ENCODE data around the gene MLXIP.

MLXIP gene

DNA sequence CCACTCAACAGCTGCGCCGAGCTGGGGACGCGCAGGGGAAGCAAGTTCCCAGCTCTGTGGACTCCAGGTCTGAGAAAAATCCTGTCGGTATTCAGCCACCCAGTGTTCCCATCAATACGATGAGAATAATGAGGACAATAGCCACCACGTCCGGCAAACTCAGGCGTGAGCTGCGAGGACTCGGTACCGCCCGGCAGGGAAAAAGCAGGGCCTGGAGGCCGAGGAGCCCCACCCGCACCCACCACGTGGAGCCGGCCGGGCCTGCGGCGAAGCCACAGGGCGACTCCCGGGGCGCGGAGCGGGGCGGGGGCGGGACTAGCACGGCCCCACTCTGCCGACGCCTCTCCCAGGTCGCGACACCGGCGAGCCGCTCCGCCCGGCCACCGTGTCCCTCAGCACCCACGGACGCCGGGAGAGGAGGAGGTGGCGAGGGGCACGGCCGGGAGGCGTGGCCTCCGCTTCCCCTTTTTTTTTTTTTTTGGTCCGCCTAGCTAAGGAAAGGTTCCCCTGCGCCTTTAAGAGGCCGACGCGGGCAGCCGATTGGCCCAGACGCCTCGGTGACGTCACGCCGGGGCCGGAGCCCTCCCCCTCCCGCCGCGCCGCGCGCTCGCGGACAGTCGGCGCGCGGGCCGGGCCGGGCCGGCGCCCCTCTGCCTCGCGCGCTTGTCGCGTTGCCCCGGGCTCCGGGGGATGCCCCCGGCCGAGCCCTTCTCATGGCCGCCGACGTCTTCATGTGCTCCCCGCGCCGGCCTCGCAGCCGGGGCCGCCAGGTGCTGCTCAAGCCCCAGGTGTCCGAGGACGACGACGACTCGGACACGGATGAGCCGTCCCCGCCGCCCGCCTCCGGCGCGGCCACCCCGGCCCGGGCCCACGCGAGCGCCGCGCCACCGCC is at the start of gene MLXIP:
Gene MLXIP (plus strand): TSS at position 616 of the 892 bp plus-strand sequence. CDS start 98 bp downstream, at position 714.
- Histone ChIP-seq H3K9ac (ENCODE audit: low read length) (peak within 1 kb of the TSS; percentile 59), H3F3A (ENCODE audit: insufficient read depth, low read length) (peaks cover 32% of the 10 kb centered on the region), H3K4me3 (ENCODE audit: low read length) (peak within 1 kb of the TSS; percentile 74), H2AFZ (ENCODE audit: low read length) (peak within 1 kb of the TSS; percentile 58), H4K20me1 (ENCODE audit: insufficient read depth, low read length) (no peaks in the 10 kb centered on the region), H3K4me2 (ENCODE audit: low read depth, low read length) (peak within 1 kb of the TSS; percentile 87), H3K9me2 (replicated peaks; ENCODE audit: insufficient read depth, low read length) (no peaks in the 10 kb centered on the region), H3K27ac (ENCODE audit: low read length) (peak within 1 kb of the TSS; percentile 75; the same call in 1 of the 2 replicates), H3K79me2 (ENCODE audit: low read length) (peaks cover 40% of the 10 kb centered on the region), H3K4me1 (ENCODE audit: low read length) (peaks cover 8% of the 10 kb centered on the region), H3K9me3 (replicated peaks; ENCODE audit: insufficient read depth, low read length) (no peaks in the 10 kb centered on the region), H3K27me3 (replicated peaks; ENCODE audit: insufficient read depth, low read length) (no peaks in the 10 kb centered on the region), H3K36me3 (replicated peaks; ENCODE audit: insufficient read depth, low read length) (no peaks in the 10 kb centered on the region)
- TF ChIP-seq EZH2phosphoT487 (IDR thresholded peaks at IDR 0.05; ENCODE audit: low read length) (no peak), EZH2 (optimal IDR thresholded peaks at IDR 0.05; ENCODE audit: low read depth, low read length) (no peak)
- peak; percentile 87 for DNase-seq

DNA sequence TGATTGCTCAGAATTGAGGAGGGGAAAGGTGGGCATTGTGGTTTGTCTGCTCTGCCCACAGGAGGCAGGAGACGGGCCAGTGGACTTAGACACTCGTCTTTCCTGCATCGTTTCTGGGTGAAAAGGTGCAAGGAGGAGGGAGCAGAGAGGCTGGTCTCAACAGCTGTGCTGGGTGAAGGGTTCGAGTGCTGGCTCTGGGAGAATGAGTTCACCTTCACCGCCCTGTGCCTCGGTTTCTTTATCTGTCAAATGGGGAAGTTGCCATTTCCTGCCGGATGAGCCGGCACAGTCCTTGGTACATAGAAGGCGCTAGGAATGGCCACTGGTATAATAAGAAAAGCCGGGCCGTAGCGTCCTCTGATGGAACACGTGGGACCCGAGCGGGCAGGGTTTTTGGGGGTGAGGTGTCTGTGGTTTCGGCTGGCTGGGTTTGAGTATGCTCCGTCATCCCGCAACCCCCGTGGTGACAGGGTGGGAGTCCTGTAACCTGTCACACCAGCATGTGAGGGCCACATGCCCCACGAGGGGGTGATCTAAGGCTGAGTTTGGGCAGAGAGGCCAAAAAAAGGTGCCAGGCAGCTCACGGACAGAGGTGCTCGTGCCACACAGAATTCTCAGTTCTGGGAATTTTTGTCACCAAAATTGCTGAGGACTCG is 49.5 kb upstream of the MLXIP start:
- no peaks in the 10 kb centered on the region for H3K9me3 ChIP-seq (replicated peaks; ENCODE audit: insufficient read depth, low read length)
- H3K27ac ChIP-seq (ENCODE audit: low read length), result no peak overlapping the region
- H3K36me3 ChIP-seq (replicated peaks; ENCODE audit: insufficient read depth, low read length), result no peaks in the 10 kb centered on the region
- no peaks in the 10 kb centered on the region for H3K79me2 ChIP-seq (ENCODE audit: low read length)
- TF ChIP-seq EZH2 (optimal IDR thresholded peaks at IDR 0.05; ENCODE audit: low read depth, low read length), result no peak
- TF ChIP-seq, protein P1, sequence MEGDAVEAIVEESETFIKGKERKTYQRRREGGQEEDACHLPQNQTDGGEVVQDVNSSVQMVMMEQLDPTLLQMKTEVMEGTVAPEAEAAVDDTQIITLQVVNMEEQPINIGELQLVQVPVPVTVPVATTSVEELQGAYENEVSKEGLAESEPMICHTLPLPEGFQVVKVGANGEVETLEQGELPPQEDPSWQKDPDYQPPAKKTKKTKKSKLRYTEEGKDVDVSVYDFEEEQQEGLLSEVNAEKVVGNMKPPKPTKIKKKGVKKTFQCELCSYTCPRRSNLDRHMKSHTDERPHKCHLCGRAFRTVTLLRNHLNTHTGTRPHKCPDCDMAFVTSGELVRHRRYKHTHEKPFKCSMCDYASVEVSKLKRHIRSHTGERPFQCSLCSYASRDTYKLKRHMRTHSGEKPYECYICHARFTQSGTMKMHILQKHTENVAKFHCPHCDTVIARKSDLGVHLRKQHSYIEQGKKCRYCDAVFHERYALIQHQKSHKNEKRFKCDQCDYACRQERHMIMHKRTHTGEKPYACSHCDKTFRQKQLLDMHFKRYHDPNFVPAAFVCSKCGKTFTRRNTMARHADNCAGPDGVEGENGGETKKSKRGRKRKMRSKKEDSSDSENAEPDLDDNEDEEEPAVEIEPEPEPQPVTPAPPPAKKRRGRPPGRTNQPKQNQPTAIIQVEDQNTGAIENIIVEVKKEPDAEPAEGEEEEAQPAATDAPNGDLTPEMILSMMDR (IDR thresholded peaks at IDR 0.05; ENCODE audit: low read length), result no peak
- no peak for TF ChIP-seq EZH2phosphoT487 (IDR thresholded peaks at IDR 0.05; ENCODE audit: low read length)
- no peak overlapping the region for H3K4me3 ChIP-seq (ENCODE audit: low read length)
- H3K9ac ChIP-seq (ENCODE audit: low read length), result no peak overlapping the region
- H3K4me2 ChIP-seq (ENCODE audit: low read depth, low read length), result no peak overlapping the region
- no peaks in the 10 kb centered on the region for H3K9me2 ChIP-seq (replicated peaks; ENCODE audit: insufficient read depth, low read length)
- H3F3A ChIP-seq (ENCODE audit: insufficient read depth, low read length), result no peaks in the 10 kb centered on the region
- H3K27me3 ChIP-seq (replicated peaks; ENCODE audit: insufficient read depth, low read length), result no peaks in the 10 kb centered on the region
- H4K20me1 ChIP-seq (ENCODE audit: insufficient read depth, low read length), result no peaks in the 10 kb centered on the region
- no peak overlapping the region for H2AFZ ChIP-seq (ENCODE audit: low read length)
- no peak for DNase-seq
- H3K4me1 ChIP-seq (ENCODE audit: low read length), result no peaks in the 10 kb centered on the region

DNA sequence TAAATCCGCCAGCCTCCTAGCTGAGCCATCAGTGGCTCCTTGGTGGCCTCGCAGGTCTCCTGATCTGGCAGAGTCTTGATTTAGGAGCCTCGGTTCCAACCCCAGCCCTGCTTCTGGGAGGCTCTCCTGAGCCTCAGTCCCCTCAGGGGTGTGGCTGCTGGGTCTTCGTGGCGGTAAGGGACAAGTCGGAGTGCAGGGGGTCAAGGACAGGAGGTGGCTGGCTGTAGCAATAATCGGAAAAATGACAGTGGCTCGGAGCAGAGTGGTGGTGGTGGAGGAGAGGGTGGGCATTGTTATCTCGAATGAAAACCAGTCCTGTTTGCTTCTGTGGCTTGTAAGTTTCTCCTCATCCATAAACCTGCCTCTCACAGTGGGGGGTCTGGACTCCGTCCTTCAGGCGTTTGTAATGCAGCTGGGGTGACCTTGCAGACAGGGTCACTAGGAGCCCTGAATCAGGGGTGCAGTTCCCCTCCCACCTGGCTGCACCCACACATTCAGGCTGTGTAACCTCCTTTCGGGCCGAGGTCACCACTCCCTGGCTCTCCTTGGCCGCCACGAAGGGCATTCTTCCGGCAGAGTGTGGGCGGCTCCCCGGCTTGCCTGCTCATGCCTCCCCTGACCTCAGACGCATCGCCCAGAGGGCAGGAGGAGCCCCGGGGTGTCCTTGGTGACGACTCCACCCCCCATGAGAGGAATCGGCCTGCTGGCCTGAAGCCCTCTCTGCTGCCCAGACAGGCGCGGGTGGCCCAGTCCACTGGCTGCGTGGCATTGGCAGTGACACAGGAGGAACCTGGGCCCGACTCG is 48.7 kb upstream of the MLXIP start:
- H4K20me1 ChIP-seq (ENCODE audit: insufficient read depth, low read length), result no peaks in the 10 kb centered on the region
- no peaks in the 10 kb centered on the region for H3K4me1 ChIP-seq (ENCODE audit: low read length)
- H3K36me3 ChIP-seq (replicated peaks; ENCODE audit: insufficient read depth, low read length), result no peaks in the 10 kb centered on the region
- no peak overlapping the region for H2AFZ ChIP-seq (ENCODE audit: low read length)
- no peak overlapping the region for H3K27ac ChIP-seq (ENCODE audit: low read length)
- no peaks in the 10 kb centered on the region for H3K9me3 ChIP-seq (replicated peaks; ENCODE audit: insufficient read depth, low read length)
- TF ChIP-seq EZH2 (optimal IDR thresholded peaks at IDR 0.05; ENCODE audit: low read depth, low read length) (no peak), EZH2phosphoT487 (IDR thresholded peaks at IDR 0.05; ENCODE audit: low read length) (no peak)
- TF ChIP-seq, protein P1 (IDR thresholded peaks at IDR 0.05; ENCODE audit: low read length), result no peak
- H3F3A ChIP-seq (ENCODE audit: insufficient read depth, low read length), result no peaks in the 10 kb centered on the region
- H3K4me3 ChIP-seq (ENCODE audit: low read length), result no peak overlapping the region
- H3K4me2 ChIP-seq (ENCODE audit: low read depth, low read length), result no peak overlapping the region
- H3K27me3 ChIP-seq (replicated peaks; ENCODE audit: insufficient read depth, low read length), result no peaks in the 10 kb centered on the region
- no peaks in the 10 kb centered on the region for H3K79me2 ChIP-seq (ENCODE audit: low read length)
- H3K9me2 ChIP-seq (replicated peaks; ENCODE audit: insufficient read depth, low read length), result no peaks in the 10 kb centered on the region
- no peak overlapping the region for H3K9ac ChIP-seq (ENCODE audit: low read length)
- no peak for DNase-seq

Data from MM.1S (cell line).